ENCODE measurements around the gene FOCAD.

- TF ChIP-seq CTCF (IDR thresholded peaks at IDR 0.05; ENCODE audit: low read depth, low read length, poor library complexity, severe bottlenecking), result no peak
- no peak for TF ChIP-seq EZH2phosphoT487 (IDR thresholded peaks at IDR 0.05; ENCODE audit: borderline replicate concordance, low read length)
Observed at GRCh38 chr9:20729523-20729922, 45.5 kb downstream of the FOCAD start.

Data from DOHH2 (cell line).